WTC11 (cell line): ENCODE results near the gene CDK5. TPM values are rescaled to one million over a fixed set of nuclear protein-coding genes. Genes with fewer than 3 reads are reported as not detected.

Experiments used
- ATAC-seq: fragments of 200-7000 bp; cut with Tn5 transposase; 2 replicates; pipeline ENCODE4 v1.10.0; 2021; ENCODE audit warnings: mild to moderate bottlenecking, moderate library complexity
- CTCF ChIA-PET: fragments of 300-600 bp; sonication (Branson Sonifier 250); formaldehyde crosslinking; loops from one replicate; lab custom pipeline; 2021; ENCODE audit warnings: antibody characterized with exemption; lab: Charles Lee
- POLR2A ChIA-PET: fragments of 350-600 bp; sonication (Branson Sonifier 250); formaldehyde crosslinking; loops from one replicate; lab custom pipeline; 2021; ENCODE audit warnings: antibody characterized with exemption; lab: Charles Lee
- DNase-seq: peaks from one replicate; pipeline ENCODE4 v3.0.0; 2021; ENCODE audit warnings: low spot score
- H3K27ac Mint-ChIP-seq: 2 replicates; pipeline ENCODE4 v1.8.0; 2021; ENCODE audit warnings: mixed read lengths
- H3K27me3 Mint-ChIP-seq: 2 replicates; pipeline ENCODE4 v1.8.0; 2021; ENCODE audit warnings: low read depth, mild to moderate bottlenecking, moderate library complexity, mixed read lengths
- H3K36me3 Mint-ChIP-seq: 2 replicates; pipeline ENCODE4 v1.8.0; 2021; ENCODE audit warnings: mixed read lengths
- H3K4me1 Mint-ChIP-seq: 2 replicates; pipeline ENCODE4 v1.8.0; 2022; ENCODE audit warnings: mixed read lengths
- H3K4me3 Mint-ChIP-seq: 2 replicates; pipeline ENCODE4 v1.8.0; 2021; ENCODE audit warnings: mild to moderate bottlenecking, moderate library complexity, mixed read lengths
- H3K9me3 Mint-ChIP-seq: 2 replicates; pipeline ENCODE4 v1.8.0; 2021; ENCODE audit warnings: mixed read lengths
- CBFB ChIP-seq: sonication (generic); formaldehyde crosslinking; IDR thresholded peaks from 2 replicates; pipeline ENCODE4 v1.8.1; 2022; ENCODE audit warnings: mild to moderate bottlenecking, low read depth, missing genetic modification reagents
- ETV6 ChIP-seq: sonication (generic); formaldehyde crosslinking; IDR thresholded peaks from 2 replicates; pipeline ENCODE4 v1.8.1; 2022; ENCODE audit warnings: mild to moderate bottlenecking, missing genetic modification reagents
- GRHL2 ChIP-seq: fragments of 250-450 bp; sonication (Bioruptor Pico); IDR thresholded peaks from 2 replicates; pipeline ENCODE4 v1.8.0; 2022; ENCODE audit warnings: mild to moderate bottlenecking, moderate library complexity; ENCODE audit not compliant: insufficient replicate concordance, severe bottlenecking
- NFYB ChIP-seq: sonication (generic); formaldehyde crosslinking; conservative IDR thresholded peaks from 2 replicates; pipeline ENCODE4 v1.8.0; 2022; ENCODE audit warnings: low read depth, missing genetic modification reagents
- NR2C2 ChIP-seq: sonication (generic); formaldehyde crosslinking; IDR thresholded peaks from 2 replicates; pipeline ENCODE4 v1.8.0; 2022; ENCODE audit warnings: mild to moderate bottlenecking, missing genetic modification reagents
- PRRX2 ChIP-seq: fragments of 250-450 bp; sonication (Bioruptor Pico); IDR thresholded peaks from 2 replicates; pipeline ENCODE4 v1.8.0; 2021; ENCODE audit warnings: mild to moderate bottlenecking
- SMAD3 ChIP-seq: sonication (generic); formaldehyde crosslinking; IDR thresholded peaks from 2 replicates; pipeline ENCODE4 v1.8.0; 2022; ENCODE audit warnings: missing genetic modification reagents, mild to moderate bottlenecking, borderline replicate concordance
- SOX15 ChIP-seq: fragments of 250-450 bp; sonication (Bioruptor Pico); IDR thresholded peaks from 2 replicates; pipeline ENCODE4 v1.9.0; 2021; ENCODE audit warnings: mild to moderate bottlenecking
- TEAD1 ChIP-seq: sonication (generic); formaldehyde crosslinking; IDR thresholded peaks from 2 replicates; pipeline ENCODE4 v1.8.0; 2022; ENCODE audit warnings: mild to moderate bottlenecking, missing genetic modification reagents
- TEAD4 ChIP-seq: sonication (generic); formaldehyde crosslinking; IDR thresholded peaks from 2 replicates; pipeline ENCODE4 v1.8.0; 2022; ENCODE audit warnings: mild to moderate bottlenecking, missing genetic modification reagents
- ZNF121 ChIP-seq: sonication (generic); formaldehyde crosslinking; IDR thresholded peaks from 2 replicates; pipeline ENCODE4 v1.8.0; 2023; ENCODE audit warnings: missing genetic modification reagents
- ZNF138 ChIP-seq: sonication (generic); formaldehyde crosslinking; conservative IDR thresholded peaks from 2 replicates; pipeline ENCODE4 v1.8.1; 2022; ENCODE audit warnings: mild to moderate bottlenecking, moderate library complexity, missing genetic modification reagents
- ZNF263 ChIP-seq: sonication (generic); formaldehyde crosslinking; IDR thresholded peaks from 2 replicates; pipeline ENCODE4 v1.8.1; 2022; ENCODE audit warnings: low read depth, mild to moderate bottlenecking, moderate library complexity, missing genetic modification reagents
- ZNF396 ChIP-seq: fragments of 250-450 bp; sonication (Bioruptor Pico); IDR thresholded peaks from 2 replicates; pipeline ENCODE4 v1.8.0; 2021; ENCODE audit warnings: mild to moderate bottlenecking, moderate library complexity, borderline replicate concordance
- total RNA-seq: library from RNA; stranded (reverse); gene quantifications from 3 replicates; pipeline ENCODE4 v1.2.3, GENCODE V29; 2021
- TF ChIP-seq, protein P1 (sequence below): sonication (generic); formaldehyde crosslinking; IDR thresholded peaks from 2 replicates; pipeline ENCODE4 v1.8.1; 2022; ENCODE audit warnings: mild to moderate bottlenecking, moderate library complexity, missing genetic modification reagents
- TF ChIP-seq, protein P2 (sequence below): sonication (generic); formaldehyde crosslinking; IDR thresholded peaks from 2 replicates; pipeline ENCODE4 v1.8.1; 2023; ENCODE audit warnings: mild to moderate bottlenecking, missing genetic modification reagents, borderline replicate concordance
- TF ChIP-seq, protein P3 (sequence below): fragments of 250-450 bp; sonication (Bioruptor Pico); IDR thresholded peaks from 2 replicates; pipeline ENCODE4 v2.1.2; 2022; ENCODE audit warnings: mild to moderate bottlenecking, moderate library complexity
- TF ChIP-seq, protein P4 (sequence below): sonication (generic); formaldehyde crosslinking; IDR thresholded peaks from 2 replicates; pipeline ENCODE4 v1.8.1; 2022; ENCODE audit warnings: missing genetic modification reagents, borderline replicate concordance
- TF ChIP-seq, protein P5 (sequence below): sonication (generic); formaldehyde crosslinking; IDR thresholded peaks from 2 replicates; pipeline ENCODE4 v1.8.0; 2023; ENCODE audit warnings: missing genetic modification reagents
- TF ChIP-seq, protein P6 (sequence below): sonication (generic); formaldehyde crosslinking; IDR thresholded peaks from 2 replicates; pipeline ENCODE4 v1.8.1; 2023; ENCODE audit warnings: mild to moderate bottlenecking, missing genetic modification reagents, moderate library complexity

The CDK5 gene
- total RNA-seq, 1 experiment from 2014 or later = 27.8 TPM

DNA sequence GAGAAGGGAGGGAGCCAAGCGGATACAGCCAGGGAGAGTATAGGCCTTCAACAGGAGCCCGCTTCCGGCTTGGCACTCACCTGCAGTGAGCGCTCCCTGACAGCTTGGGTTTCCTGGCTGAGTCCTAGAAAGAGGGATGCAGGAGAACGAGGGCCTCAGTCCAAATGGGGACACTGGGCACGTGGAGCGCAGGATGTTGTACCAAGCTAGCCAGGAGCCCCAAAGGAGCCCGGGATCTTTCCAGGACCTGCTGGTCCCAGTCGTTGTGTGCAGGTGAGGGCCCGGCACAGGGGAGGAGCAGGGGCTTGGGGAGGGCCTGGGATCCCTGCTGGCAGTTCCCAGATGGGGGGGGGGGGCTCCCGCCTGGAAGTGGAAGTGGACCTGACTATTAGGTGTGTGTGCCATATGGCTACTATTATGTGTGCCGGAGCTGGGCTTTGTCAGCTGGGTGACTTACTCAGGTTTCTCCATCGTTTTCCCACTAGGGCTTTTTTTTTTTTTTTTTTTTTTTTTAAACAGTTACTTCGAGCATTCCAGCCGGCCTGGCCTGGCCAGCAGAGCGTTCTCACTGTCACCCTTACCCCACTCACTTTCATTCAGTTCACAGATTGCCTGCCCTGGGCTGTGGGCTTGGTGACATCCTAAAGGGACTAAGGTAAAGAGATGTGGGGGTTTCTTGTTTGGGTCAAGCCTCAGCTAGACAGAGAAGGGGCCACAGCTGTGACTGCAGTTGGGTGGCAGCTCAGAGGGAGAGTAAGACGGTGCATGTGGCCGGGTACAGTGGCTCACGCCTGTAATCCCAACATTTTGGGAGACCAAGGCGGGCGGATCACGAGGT, 32.4 kb upstream of the CDK5 start:
- Mint-ChIP-seq H3K9me3 (no peaks in the 10 kb centered on the region), H3K4me3 (peak overlapping the region; percentile 67), H3K27me3 (peaks cover 15% of the 10 kb centered on the region), H3K27ac (peak overlapping the region; percentile 88), H3K36me3 (peaks cover 10% of the 10 kb centered on the region), H3K4me1 (peaks cover 46% of the 10 kb centered on the region)
- DNase-seq (no peak), ATAC-seq (no peak)
- TF ChIP-seq ZNF138 (CRISPR knock-in tag) = no peak
- no peak for TF ChIP-seq SMAD3 (CRISPR knock-in tag)
- no peak for TF ChIP-seq CBFB (CRISPR knock-in tag)
- no peak for TF ChIP-seq TEAD1 (CRISPR knock-in tag)
- TF ChIP-seq, protein P1, sequence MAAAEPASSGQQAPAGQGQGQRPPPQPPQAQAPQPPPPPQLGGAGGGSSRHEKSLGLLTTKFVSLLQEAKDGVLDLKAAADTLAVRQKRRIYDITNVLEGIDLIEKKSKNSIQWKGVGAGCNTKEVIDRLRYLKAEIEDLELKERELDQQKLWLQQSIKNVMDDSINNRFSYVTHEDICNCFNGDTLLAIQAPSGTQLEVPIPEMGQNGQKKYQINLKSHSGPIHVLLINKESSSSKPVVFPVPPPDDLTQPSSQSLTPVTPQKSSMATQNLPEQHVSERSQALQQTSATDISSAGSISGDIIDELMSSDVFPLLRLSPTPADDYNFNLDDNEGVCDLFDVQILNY = no peak
- no peak for TF ChIP-seq NR2C2 (CRISPR knock-in tag)
- no peak for TF ChIP-seq TEAD4 (CRISPR knock-in tag)
- TF ChIP-seq ZNF396 (CRISPR knock-in tag) = no peak
- TF ChIP-seq GRHL2 (CRISPR knock-in tag) = no peak
- TF ChIP-seq, protein P2, sequence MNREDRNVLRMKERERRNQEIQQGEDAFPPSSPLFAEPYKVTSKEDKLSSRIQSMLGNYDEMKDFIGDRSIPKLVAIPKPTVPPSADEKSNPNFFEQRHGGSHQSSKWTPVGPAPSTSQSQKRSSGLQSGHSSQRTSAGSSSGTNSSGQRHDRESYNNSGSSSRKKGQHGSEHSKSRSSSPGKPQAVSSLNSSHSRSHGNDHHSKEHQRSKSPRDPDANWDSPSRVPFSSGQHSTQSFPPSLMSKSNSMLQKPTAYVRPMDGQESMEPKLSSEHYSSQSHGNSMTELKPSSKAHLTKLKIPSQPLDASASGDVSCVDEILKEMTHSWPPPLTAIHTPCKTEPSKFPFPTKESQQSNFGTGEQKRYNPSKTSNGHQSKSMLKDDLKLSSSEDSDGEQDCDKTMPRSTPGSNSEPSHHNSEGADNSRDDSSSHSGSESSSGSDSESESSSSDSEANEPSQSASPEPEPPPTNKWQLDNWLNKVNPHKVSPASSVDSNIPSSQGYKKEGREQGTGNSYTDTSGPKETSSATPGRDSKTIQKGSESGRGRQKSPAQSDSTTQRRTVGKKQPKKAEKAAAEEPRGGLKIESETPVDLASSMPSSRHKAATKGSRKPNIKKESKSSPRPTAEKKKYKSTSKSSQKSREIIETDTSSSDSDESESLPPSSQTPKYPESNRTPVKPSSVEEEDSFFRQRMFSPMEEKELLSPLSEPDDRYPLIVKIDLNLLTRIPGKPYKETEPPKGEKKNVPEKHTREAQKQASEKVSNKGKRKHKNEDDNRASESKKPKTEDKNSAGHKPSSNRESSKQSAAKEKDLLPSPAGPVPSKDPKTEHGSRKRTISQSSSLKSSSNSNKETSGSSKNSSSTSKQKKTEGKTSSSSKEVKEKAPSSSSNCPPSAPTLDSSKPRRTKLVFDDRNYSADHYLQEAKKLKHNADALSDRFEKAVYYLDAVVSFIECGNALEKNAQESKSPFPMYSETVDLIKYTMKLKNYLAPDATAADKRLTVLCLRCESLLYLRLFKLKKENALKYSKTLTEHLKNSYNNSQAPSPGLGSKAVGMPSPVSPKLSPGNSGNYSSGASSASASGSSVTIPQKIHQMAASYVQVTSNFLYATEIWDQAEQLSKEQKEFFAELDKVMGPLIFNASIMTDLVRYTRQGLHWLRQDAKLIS (CRISPR knock-in tag) = no peak
- TF ChIP-seq, protein P3, sequence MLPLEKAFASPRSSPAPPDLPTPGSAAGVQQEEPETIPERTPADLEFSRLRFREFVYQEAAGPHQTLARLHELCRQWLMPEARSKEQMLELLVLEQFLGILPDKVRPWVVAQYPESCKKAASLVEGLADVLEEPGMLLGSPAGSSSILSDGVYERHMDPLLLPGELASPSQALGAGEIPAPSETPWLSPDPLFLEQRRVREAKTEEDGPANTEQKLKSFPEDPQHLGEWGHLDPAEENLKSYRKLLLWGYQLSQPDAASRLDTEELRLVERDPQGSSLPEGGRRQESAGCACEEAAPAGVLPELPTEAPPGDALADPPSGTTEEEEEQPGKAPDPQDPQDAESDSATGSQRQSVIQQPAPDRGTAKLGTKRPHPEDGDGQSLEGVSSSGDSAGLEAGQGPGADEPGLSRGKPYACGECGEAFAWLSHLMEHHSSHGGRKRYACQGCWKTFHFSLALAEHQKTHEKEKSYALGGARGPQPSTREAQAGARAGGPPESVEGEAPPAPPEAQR (CRISPR knock-in tag) = no peak
- no peak for TF ChIP-seq ZNF121 (CRISPR knock-in tag)
- no peak for TF ChIP-seq ETV6 (CRISPR knock-in tag)
- TF ChIP-seq SOX15 (CRISPR knock-in tag) = no peak
- TF ChIP-seq, protein P4, sequence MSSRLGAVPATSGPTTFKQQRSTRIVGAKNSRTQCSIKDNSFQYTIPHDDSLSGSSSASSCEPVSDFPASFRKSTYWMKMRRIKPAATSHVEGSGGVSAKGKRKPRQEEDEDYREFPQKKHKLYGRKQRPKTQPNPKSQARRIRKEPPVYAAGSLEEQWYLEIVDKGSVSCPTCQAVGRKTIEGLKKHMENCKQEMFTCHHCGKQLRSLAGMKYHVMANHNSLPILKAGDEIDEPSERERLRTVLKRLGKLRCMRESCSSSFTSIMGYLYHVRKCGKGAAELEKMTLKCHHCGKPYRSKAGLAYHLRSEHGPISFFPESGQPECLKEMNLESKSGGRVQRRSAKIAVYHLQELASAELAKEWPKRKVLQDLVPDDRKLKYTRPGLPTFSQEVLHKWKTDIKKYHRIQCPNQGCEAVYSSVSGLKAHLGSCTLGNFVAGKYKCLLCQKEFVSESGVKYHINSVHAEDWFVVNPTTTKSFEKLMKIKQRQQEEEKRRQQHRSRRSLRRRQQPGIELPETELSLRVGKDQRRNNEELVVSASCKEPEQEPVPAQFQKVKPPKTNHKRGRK (CRISPR knock-in tag) = no peak
- TF ChIP-seq, protein P5, sequence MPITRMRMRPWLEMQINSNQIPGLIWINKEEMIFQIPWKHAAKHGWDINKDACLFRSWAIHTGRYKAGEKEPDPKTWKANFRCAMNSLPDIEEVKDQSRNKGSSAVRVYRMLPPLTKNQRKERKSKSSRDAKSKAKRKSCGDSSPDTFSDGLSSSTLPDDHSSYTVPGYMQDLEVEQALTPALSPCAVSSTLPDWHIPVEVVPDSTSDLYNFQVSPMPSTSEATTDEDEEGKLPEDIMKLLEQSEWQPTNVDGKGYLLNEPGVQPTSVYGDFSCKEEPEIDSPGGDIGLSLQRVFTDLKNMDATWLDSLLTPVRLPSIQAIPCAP (CRISPR knock-in tag) = no peak
- no peak for TF ChIP-seq PRRX2 (CRISPR knock-in tag)
- TF ChIP-seq, protein P6, sequence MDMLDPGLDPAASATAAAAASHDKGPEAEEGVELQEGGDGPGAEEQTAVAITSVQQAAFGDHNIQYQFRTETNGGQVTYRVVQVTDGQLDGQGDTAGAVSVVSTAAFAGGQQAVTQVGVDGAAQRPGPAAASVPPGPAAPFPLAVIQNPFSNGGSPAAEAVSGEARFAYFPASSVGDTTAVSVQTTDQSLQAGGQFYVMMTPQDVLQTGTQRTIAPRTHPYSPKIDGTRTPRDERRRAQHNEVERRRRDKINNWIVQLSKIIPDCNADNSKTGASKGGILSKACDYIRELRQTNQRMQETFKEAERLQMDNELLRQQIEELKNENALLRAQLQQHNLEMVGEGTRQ = no peak
- no peak for TF ChIP-seq ZNF263 (CRISPR knock-in tag)
- no peak for TF ChIP-seq NFYB (CRISPR knock-in tag)
- POLR2A ChIA-PET = interaction anchor here (0.6 to 1.5 kb wide), 2 partner anchors 13 to 19 kb away, joined by 3 to 4 read pairs; no protein-coding TSS in a partner anchor
- CTCF ChIA-PET = interaction anchor here (0.6 to 10.4 kb wide), 7 partner anchors 9 to 127 kb away, joined by 3 to 118 read pairs (median 5); partner anchors contain the start of gene FASTK
